DMS79 treated with DMSO at 0.1 percent for 48 hours (cell line): ENCODE data around the gene CCDC107.
"Not testable (repeated sequence)": the region's sequence is repeated elsewhere in the genome, so short reads cannot be mapped to it uniquely, and the experiment has no call there.

Source experiments
- DNase-seq: peaks from one replicate; lab custom pipeline; 2025; lab: John Stamatoyannopoulos, UW

CCDC107 gene

GRCh38 chr9:35658137-35658967 lies at the start of gene CCDC107:
CCDC107 (plus strand) TSS chr9:35658292; CDS start chr9:35658380, 88 bp downstream.
- peak; percentile 94 for DNase-seq

GRCh38 chr9:35609001-35609819 lies 48.9 kb upstream of the CCDC107 start:
- DNase-seq = no peak

- no peak for DNase-seq
Observed at GRCh38 chr9:35609820-35610163, 48.3 kb upstream of the CCDC107 start.

- DNase-seq = no peak
Observed at GRCh38 chr9:35611230-35611797, 46.8 kb upstream of the CCDC107 start.

GRCh38 chr9:35612066-35612465 lies 46.0 kb upstream of the CCDC107 start:
- not testable (repeated sequence) for DNase-seq

- DNase-seq = no peak
Observed at GRCh38 chr9:35612843-35613242, 45.2 kb upstream of the CCDC107 start.

GRCh38 chr9:35615981-35616680 lies 42.0 kb upstream of the CCDC107 start:
- peak; percentile 37 for DNase-seq

- DNase-seq = peak; percentile 35
Observed at GRCh38 chr9:35616681-35617459, 41.2 kb upstream of the CCDC107 start.

GRCh38 chr9:35617548-35617947 lies 40.5 kb upstream of the CCDC107 start:
- no peak for DNase-seq

GRCh38 chr9:35618325-35618727 lies 39.8 kb upstream of the CCDC107 start, which contains the start of gene CD72:
CD72 (minus strand) TSS chr9:35618413; CDS start chr9:35618303, 110 bp downstream.
- DNase-seq = no peak

GRCh38 chr9:35618854-35619799 lies 39.0 kb upstream of the CCDC107 start:
- DNase-seq = no peak

GRCh38 chr9:35619800-35620158 lies 38.3 kb upstream of the CCDC107 start:
- no peak for DNase-seq

- DNase-seq = no peak
Observed at GRCh38 chr9:35627575-35627974, 30.5 kb upstream of the CCDC107 start.

GRCh38 chr9:35628389-35628991 lies 29.6 kb upstream of the CCDC107 start:
- DNase-seq = no peak

GRCh38 chr9:35629597-35629996 lies 28.5 kb upstream of the CCDC107 start:
- no peak for DNase-seq

- no peak for DNase-seq
Observed at GRCh38 chr9:35635730-35636129, 22.4 kb upstream of the CCDC107 start.

GRCh38 chr9:35636135-35636876 lies 21.8 kb upstream of the CCDC107 start:
- DNase-seq = no peak

GRCh38 chr9:35636877-35637246 lies 21.2 kb upstream of the CCDC107 start:
- not testable (repeated sequence) for DNase-seq

GRCh38 chr9:35637427-35637955 lies 20.6 kb upstream of the CCDC107 start:
- DNase-seq = not testable (repeated sequence)
